Measurements from ENCODE around the gene B3GALNT1.
"Not testable (repeated sequence)": the region's sequence is repeated elsewhere in the genome, so short reads cannot be mapped to it uniquely, and the experiment has no call there.

The B3GALNT1 gene

GRCh38 chr3:161073181-161073580, 32.0 kb downstream of the B3GALNT1 start:
- no peak for FAIRE-seq
- no peak for DNase-seq (ENCODE audit: low spot score)

DNA sequence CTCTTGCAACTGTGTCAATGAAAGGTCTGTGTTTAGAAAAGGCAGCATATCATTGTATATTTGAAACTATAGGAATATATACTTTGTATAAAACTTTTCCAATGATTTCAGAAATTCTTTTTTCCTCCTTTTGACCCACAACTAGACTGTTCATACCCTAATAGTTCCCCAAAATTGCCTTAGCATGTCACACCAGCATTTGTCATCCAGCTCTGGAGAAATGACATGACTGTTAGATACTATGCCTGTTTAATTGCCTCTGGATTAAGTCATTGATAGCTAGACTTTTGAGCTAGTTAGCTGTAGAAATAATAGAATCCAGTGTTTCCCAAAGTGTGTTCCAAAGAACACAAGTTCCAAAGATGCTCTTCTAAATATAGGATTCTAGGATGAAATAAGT, 32.4 kb downstream of the B3GALNT1 start:
- FAIRE-seq, result no peak
- DNase-seq (ENCODE audit: low spot score), result no peak

DNA sequence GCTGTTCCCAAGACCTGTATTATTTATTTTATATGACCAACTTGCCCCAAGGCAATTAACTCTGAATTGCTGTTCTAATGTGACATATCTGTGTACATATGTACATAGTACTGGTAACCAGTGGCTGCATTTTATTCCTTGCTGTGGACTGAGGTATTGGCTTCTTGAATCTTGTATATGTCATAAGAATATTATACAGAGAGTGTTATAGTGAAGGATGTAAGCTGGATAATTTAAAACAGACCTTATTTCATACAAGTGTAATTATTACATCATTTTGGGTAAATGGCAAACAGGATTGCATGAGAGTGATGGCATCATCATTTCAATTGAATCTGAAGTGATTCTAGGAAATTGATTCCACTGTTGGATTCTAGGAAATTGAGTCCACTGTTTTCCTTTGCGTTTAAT, 32.9 kb downstream of the B3GALNT1 start:
- no peak for DNase-seq (ENCODE audit: low spot score)
- FAIRE-seq, result no peak

- DNase-seq (ENCODE audit: low spot score), result no peak
- no peak for FAIRE-seq
Measured at GRCh38 chr3:161070980-161071663, 34.0 kb downstream of the B3GALNT1 start.

DNA sequence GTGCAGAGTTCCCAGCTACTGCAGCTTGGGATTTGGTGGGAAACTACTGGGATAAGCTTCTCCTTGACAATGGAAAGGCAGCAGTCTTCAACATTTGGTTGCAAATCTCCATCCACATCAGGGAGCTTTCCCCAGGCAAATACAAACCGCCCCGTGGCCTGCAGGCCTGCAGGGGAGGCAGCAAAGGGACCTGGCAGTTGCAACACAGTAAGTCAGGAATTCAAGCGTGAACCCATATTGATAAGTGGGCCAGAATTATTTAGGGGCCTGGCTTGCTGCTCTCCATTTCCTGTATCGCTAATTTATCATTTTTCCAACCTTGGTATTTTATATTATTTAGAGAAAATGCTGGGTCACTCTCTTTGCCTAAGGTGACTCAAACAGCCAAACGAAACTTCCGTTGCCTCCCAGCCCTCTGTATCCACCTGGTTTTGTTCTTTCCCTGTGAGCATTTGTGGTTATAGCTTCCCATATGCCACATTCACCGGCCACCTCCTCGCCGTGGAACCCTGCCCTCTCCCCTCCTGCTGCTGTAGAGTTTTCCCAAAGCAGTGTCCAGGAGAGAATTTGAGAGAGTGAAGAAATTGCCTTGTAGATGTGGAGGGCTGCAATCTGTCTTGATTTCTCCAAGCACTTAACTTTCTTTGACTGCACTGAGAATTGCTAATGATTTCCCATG, 34.8 kb downstream of the B3GALNT1 start:
- no peak for DNase-seq (ENCODE audit: low spot score)
- no peak for FAIRE-seq

DNA sequence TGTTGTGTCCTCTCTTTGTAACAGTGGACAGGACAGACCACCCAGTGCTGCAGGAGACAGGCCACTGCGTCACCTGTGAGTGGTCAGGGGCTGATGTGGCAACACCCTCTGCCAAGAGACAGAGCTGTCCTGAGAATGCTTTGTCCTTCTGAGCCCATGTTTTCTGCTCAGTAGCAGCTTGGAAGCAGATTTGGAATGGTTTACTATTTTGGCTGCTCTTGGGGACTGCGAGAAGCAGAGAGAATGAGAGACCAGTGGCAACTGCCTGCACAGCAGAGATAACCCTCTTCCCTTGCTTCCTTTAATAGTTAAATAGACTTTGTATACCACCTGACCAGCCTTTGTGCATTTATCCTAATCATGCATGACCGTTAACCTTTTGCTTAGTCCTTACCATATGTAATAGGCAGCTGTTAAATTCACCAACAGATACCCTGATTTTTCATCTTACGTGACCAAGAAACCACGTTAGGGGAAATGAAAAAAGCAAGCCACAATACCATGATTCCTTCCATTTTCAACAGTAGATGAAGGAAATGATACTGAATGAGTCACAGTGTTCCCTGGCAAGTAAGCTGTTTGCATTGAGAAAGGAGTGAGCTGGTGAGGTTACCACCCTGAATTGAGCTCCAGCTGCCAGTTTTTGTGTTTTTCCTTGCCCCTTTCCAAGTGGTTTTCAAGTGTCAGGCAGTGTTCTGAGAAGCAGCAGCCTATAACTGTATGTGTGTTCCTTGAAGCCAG, 35.5 kb downstream of the B3GALNT1 start:
- peak; percentile 9 for DNase-seq (ENCODE audit: low spot score)
- no peak for FAIRE-seq

- FAIRE-seq, result no peak
- DNase-seq (ENCODE audit: low spot score), result no peak
Measured at GRCh38 chr3:161067335-161067734, 37.8 kb downstream of the B3GALNT1 start.

DNA sequence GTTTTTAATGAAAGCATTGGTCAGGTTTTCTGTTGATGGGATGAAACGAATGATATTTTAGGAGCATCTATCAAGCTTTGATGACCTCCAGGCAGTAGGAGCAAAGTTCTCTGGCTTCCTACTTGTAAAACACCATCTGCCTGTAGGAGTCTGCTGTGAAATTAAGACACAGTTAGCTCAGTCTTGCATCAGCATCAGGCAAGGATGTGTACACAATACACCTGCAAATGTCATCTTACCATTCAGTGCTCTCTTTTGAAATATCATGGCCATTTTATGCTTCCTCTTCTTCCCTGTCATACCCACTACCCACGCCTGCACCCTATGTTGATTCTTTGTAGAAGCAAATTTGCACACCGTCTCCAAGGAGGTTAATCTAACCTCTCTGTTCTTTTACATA, 38.2 kb downstream of the B3GALNT1 start:
- FAIRE-seq (no peak), DNase-seq (ENCODE audit: low spot score) (no peak)

- FAIRE-seq (no peak), DNase-seq (ENCODE audit: low spot score) (no peak)
Measured at GRCh38 chr3:161064413-161064812, 40.7 kb downstream of the B3GALNT1 start.

GRCh38 chr3:161054860-161055604, 50.1 kb downstream of the B3GALNT1 start:
- FAIRE-seq, result no peak
- no peak for DNase-seq (ENCODE audit: low spot score)

GRCh38 chr3:161051856-161052255, 53.3 kb downstream of the B3GALNT1 start:
- FAIRE-seq (no peak), DNase-seq (ENCODE audit: low spot score) (no peak)

GRCh38 chr3:161050935-161051334, 54.2 kb downstream of the B3GALNT1 start:
- no peak for FAIRE-seq
- DNase-seq (ENCODE audit: low spot score), result no peak

GRCh38 chr3:161049683-161050248, 55.4 kb downstream of the B3GALNT1 start:
- no peak for FAIRE-seq
- DNase-seq (ENCODE audit: low spot score), result no peak

DNA sequence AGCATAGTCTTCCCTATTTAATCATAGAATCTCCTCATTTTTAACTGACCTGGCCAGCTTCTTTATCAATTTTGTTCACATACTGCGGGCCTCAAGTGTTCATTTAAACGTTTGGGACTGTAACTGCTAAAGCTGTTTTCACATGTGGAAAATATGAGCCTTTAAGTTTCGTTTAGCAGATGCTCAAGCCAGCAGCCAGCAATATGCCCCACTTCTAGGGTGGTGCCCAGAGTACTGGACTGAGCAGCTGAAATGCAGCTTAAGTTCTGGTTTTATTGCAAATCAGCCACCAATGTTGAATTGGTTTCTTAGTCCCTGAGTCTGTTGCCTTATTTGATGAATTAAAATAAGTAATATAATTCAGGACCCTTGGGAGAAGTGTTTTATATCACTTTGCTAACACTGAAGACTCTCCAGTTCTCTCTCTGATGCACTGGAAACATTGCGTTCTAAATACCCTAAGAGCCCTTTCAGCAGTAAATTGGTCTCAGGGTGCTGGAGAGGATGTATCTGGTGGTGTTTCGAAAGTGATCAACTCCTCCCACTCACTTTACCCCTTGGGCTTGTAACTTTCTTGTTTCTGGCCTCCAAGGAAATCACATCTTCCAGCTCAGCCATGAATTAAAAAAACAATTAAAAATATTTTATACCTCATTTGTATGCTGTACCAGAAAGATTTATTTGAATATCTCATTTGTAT, 61.7 kb downstream of the B3GALNT1 start:
- no peak for FAIRE-seq
- no peak for DNase-seq (ENCODE audit: low spot score)

DNA sequence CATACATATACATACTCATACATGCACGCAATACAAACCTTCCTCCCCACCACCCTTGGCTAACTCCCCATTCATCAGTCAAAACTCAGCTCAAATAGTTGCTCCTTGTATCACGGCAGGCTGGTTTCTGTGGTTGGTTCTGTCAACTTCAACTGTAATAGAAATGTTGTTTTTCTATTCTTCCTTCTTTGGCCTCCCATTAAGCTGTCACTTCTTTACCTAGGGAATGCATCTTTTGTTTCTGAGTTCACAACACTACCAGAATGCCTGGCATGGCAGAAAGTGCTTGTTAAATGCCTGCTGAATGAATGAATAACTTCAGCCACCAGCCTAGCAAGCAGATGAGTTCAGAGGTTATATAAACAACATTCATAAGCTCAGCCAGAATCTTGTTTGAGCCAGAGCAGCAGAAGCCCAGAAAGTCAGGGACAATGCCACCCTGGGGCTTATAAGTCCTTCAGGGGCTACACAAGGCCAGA, 63.1 kb downstream of the B3GALNT1 start:
- FAIRE-seq, result no peak
- no peak for DNase-seq (ENCODE audit: low spot score)

- FAIRE-seq (no peak), DNase-seq (ENCODE audit: low spot score) (no peak)
Measured at GRCh38 chr3:161038725-161039124, 66.4 kb downstream of the B3GALNT1 start.

GRCh38 chr3:161035711-161036110, 69.4 kb downstream of the B3GALNT1 start:
- DNase-seq (ENCODE audit: low spot score), result no peak
- FAIRE-seq, result no peak

- not testable (repeated sequence) for DNase-seq (ENCODE audit: low spot score); FAIRE-seq
Measured at GRCh38 chr3:161034913-161035550, 70.1 kb downstream of the B3GALNT1 start.
